ENCODE results near the gene MLH3.
A peak's percentile ranks its signal among the peaks of the same experiment; 100 is the strongest.

Gene MLH3

GRCh38 chr14:75067212-75067611 is 15.9 kb upstream of the MLH3 start:
- H3K9me2 ChIP-seq (replicated peaks; ENCODE audit: low read depth, low read length), result no peaks in the 10 kb centered on the region
- peaks cover 5% of the 10 kb centered on the region for H3K4me1 ChIP-seq (ENCODE audit: insufficient read depth, low read length, poor library complexity, severe bottlenecking)
- no peak overlapping the region for H2AFZ ChIP-seq (ENCODE audit: low read length)
- no peak overlapping the region for H3K4me3 ChIP-seq (ENCODE audit: low read length, poor library complexity, severe bottlenecking)
- H3K9me3 ChIP-seq (ENCODE audit: insufficient read depth, low read depth, low read length), result no peaks in the 10 kb centered on the region
- no peak overlapping the region for H3K9ac ChIP-seq (ENCODE audit: low read depth, low read length, poor library complexity, severe bottlenecking)
- H3K36me3 ChIP-seq (ENCODE audit: insufficient read depth, low read length), result no peaks in the 10 kb centered on the region
- no peak overlapping the region for H3K4me2 ChIP-seq (ENCODE audit: low read depth, low read length, poor library complexity, severe bottlenecking)
- TF ChIP-seq EZH2phosphoT487 (IDR thresholded peaks at IDR 0.05; ENCODE audit: borderline replicate concordance) (no peak), CTCF (conservative IDR thresholded peaks at IDR 0.05; ENCODE audit: low read length) (no peak)
- peaks cover 14% of the 10 kb centered on the region for H3K79me2 ChIP-seq (ENCODE audit: insufficient read depth, low read length)
- H4K20me1 ChIP-seq (ENCODE audit: insufficient read depth, low read length, poor library complexity, severe bottlenecking), result no peaks in the 10 kb centered on the region
- H3F3A ChIP-seq (ENCODE audit: low read depth), result no peaks in the 10 kb centered on the region
- H3K27me3 ChIP-seq (ENCODE audit: insufficient read depth, low read length, poor library complexity, severe bottlenecking), result no peaks in the 10 kb centered on the region

GRCh38 chr14:75066691-75067090 is 15.4 kb upstream of the MLH3 start:
- no peak overlapping the region for H2AFZ ChIP-seq (ENCODE audit: low read length)
- H3K9ac ChIP-seq (ENCODE audit: low read depth, low read length, poor library complexity, severe bottlenecking), result no peak overlapping the region
- H3K4me1 ChIP-seq (ENCODE audit: insufficient read depth, low read length, poor library complexity, severe bottlenecking), result peaks cover 5% of the 10 kb centered on the region
- H4K20me1 ChIP-seq (ENCODE audit: insufficient read depth, low read length, poor library complexity, severe bottlenecking), result no peaks in the 10 kb centered on the region
- no peak for TF ChIP-seq EZH2phosphoT487 (IDR thresholded peaks at IDR 0.05; ENCODE audit: borderline replicate concordance)
- TF ChIP-seq CTCF (conservative IDR thresholded peaks at IDR 0.05; ENCODE audit: low read length), result no peak
- H3K27me3 ChIP-seq (ENCODE audit: insufficient read depth, low read length, poor library complexity, severe bottlenecking), result no peaks in the 10 kb centered on the region
- no peak overlapping the region for H3K4me3 ChIP-seq (ENCODE audit: low read length, poor library complexity, severe bottlenecking)
- H3F3A ChIP-seq (ENCODE audit: low read depth), result no peaks in the 10 kb centered on the region
- no peaks in the 10 kb centered on the region for H3K9me3 ChIP-seq (ENCODE audit: insufficient read depth, low read depth, low read length)
- H3K79me2 ChIP-seq (ENCODE audit: insufficient read depth, low read length), result peaks cover 16% of the 10 kb centered on the region
- H3K4me2 ChIP-seq (ENCODE audit: low read depth, low read length, poor library complexity, severe bottlenecking), result no peak overlapping the region
- H3K9me2 ChIP-seq (replicated peaks; ENCODE audit: low read depth, low read length), result no peaks in the 10 kb centered on the region
- no peaks in the 10 kb centered on the region for H3K36me3 ChIP-seq (ENCODE audit: insufficient read depth, low read length)

GRCh38 chr14:75064205-75064567 is 12.9 kb upstream of the MLH3 start:
- H3K4me3 ChIP-seq (ENCODE audit: low read length, poor library complexity, severe bottlenecking), result peak overlapping the region; percentile 95

More at GRCh38 chr14:75064205-75064567, 12.9 kb upstream of the MLH3 start:
- Histone ChIP-seq H2AFZ (ENCODE audit: low read length) (peak overlapping the region; percentile 94), H3K79me2 (ENCODE audit: insufficient read depth, low read length) (peaks cover 30% of the 10 kb centered on the region), H3K27me3 (ENCODE audit: insufficient read depth, low read length, poor library complexity, severe bottlenecking) (no peaks in the 10 kb centered on the region), H3K4me2 (ENCODE audit: low read depth, low read length, poor library complexity, severe bottlenecking) (peak overlapping the region; percentile 90), H3K9me2 (replicated peaks; ENCODE audit: low read depth, low read length) (no peaks in the 10 kb centered on the region), H3K9me3 (ENCODE audit: insufficient read depth, low read depth, low read length) (no peaks in the 10 kb centered on the region), H4K20me1 (ENCODE audit: insufficient read depth, low read length, poor library complexity, severe bottlenecking) (no peaks in the 10 kb centered on the region), H3K9ac (ENCODE audit: low read depth, low read length, poor library complexity, severe bottlenecking) (peak overlapping the region; percentile 90), H3F3A (ENCODE audit: low read depth) (no peaks in the 10 kb centered on the region), H3K4me1 (ENCODE audit: insufficient read depth, low read length, poor library complexity, severe bottlenecking) (peaks cover 9% of the 10 kb centered on the region), H3K36me3 (ENCODE audit: insufficient read depth, low read length) (no peaks in the 10 kb centered on the region)
- TF ChIP-seq CTCF (conservative IDR thresholded peaks at IDR 0.05; ENCODE audit: low read length) (no peak), EZH2phosphoT487 (IDR thresholded peaks at IDR 0.05; ENCODE audit: borderline replicate concordance) (no peak)

All from Loucy (cell line).